Nephron progenitor cell (in vitro differentiated cells): ENCODE data around the gene NINJ2.

Experiments
- DNase-seq: peaks from one replicate; pipeline ENCODE4 v3.0.0; 2021
- H3K27ac Mint-ChIP-seq: 2 replicates; pipeline ENCODE4 v1.8.0; 2021; ENCODE audit warnings: mild to moderate bottlenecking, moderate library complexity, mixed read lengths
- H3K27me3 Mint-ChIP-seq: 2 replicates; pipeline ENCODE4 v1.8.0; 2021; ENCODE audit warnings: mild to moderate bottlenecking, low read depth, mixed read lengths; ENCODE audit not compliant: poor library complexity
- H3K36me3 Mint-ChIP-seq: 2 replicates; pipeline ENCODE4 v1.8.0; 2021; ENCODE audit warnings: low read depth, mixed read lengths
- H3K4me1 Mint-ChIP-seq: 2 replicates; pipeline ENCODE4 v1.8.0; 2021; ENCODE audit warnings: mixed read lengths
- H3K4me3 Mint-ChIP-seq: 2 replicates; pipeline ENCODE4 v1.8.0; 2021; ENCODE audit warnings: mild to moderate bottlenecking, moderate library complexity, mixed read lengths
- H3K9me3 Mint-ChIP-seq: 2 replicates; pipeline ENCODE4 v1.8.0; 2021; ENCODE audit warnings: mild to moderate bottlenecking, moderate library complexity, mixed read lengths
- TF ChIP-seq, protein P1 (sequence below): fragments of 200-600 bp; sonication (generic); IDR thresholded peaks from 2 replicates; pipeline ENCODE4 v1.5.0; 2021; ENCODE audit warnings: antibody characterized with exemption

Gene NINJ2

DNA sequence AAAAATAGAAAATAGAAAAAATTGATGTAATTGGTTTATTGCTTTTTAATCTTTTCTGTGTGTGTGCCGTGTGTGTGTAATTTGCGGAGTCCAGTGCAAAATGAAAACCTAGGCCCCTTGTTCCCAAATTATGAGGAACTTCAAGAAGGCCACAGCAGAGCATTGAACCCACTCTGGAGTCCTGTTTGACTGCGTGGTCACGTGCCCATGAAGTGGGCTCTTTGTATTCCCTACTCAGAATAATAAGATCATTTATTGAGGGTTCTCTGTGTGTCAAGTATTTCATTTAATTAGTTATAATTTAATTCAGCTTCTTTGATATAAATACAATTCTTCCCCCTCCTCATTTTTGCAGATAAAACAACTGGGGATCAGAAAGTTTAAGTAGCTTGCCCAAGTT, 12.3 kb upstream of the NINJ2 start:
- Mint-ChIP-seq H3K4me1 (peaks cover 15% of the 10 kb centered on the region), H3K4me3 (no peak overlapping the region), H3K36me3 (no peaks in the 10 kb centered on the region), H3K27ac (no peak overlapping the region), H3K9me3 (no peaks in the 10 kb centered on the region), H3K27me3 (peaks cover 4% of the 10 kb centered on the region)
- TF ChIP-seq, protein P1, sequence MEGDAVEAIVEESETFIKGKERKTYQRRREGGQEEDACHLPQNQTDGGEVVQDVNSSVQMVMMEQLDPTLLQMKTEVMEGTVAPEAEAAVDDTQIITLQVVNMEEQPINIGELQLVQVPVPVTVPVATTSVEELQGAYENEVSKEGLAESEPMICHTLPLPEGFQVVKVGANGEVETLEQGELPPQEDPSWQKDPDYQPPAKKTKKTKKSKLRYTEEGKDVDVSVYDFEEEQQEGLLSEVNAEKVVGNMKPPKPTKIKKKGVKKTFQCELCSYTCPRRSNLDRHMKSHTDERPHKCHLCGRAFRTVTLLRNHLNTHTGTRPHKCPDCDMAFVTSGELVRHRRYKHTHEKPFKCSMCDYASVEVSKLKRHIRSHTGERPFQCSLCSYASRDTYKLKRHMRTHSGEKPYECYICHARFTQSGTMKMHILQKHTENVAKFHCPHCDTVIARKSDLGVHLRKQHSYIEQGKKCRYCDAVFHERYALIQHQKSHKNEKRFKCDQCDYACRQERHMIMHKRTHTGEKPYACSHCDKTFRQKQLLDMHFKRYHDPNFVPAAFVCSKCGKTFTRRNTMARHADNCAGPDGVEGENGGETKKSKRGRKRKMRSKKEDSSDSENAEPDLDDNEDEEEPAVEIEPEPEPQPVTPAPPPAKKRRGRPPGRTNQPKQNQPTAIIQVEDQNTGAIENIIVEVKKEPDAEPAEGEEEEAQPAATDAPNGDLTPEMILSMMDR = no peak
- no peak for DNase-seq

GRCh38 chr12:674272-674781, 11.1 kb upstream of the NINJ2 start:
- no peak for DNase-seq
- TF ChIP-seq, protein P1 = no peak
- H3K27ac Mint-ChIP-seq = no peak overlapping the region
- H3K27me3 Mint-ChIP-seq = no peaks in the 10 kb centered on the region
- no peaks in the 10 kb centered on the region for H3K9me3 Mint-ChIP-seq
- peaks cover 15% of the 10 kb centered on the region for H3K4me1 Mint-ChIP-seq
- no peak overlapping the region for H3K4me3 Mint-ChIP-seq
- H3K36me3 Mint-ChIP-seq = no peaks in the 10 kb centered on the region

DNA sequence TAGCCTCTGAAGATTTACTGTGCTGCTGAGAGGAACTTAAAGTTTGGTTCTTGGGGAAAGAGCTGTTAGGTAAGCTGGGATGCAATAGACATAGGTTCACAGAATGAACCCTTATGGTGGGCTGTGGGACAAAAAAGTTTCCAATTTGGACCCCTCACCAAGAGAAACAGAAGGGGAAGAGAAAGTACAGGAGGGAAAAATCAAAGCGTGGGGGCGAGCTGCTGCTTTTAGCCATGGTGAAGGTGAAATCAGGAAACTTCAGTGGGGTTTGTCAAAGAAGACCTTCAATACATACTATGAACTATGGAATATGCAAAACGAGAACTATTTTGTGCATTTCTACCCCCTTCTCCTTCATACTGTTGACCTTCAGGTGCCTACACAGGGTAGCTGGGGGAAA, 10.6 kb upstream of the NINJ2 start:
- H3K4me3 Mint-ChIP-seq = no peak overlapping the region
- no peak overlapping the region for H3K27ac Mint-ChIP-seq
- TF ChIP-seq, protein P1 = no peak
- no peak for DNase-seq
- H3K36me3 Mint-ChIP-seq = no peaks in the 10 kb centered on the region
- H3K9me3 Mint-ChIP-seq = no peaks in the 10 kb centered on the region
- peaks cover 12% of the 10 kb centered on the region for H3K4me1 Mint-ChIP-seq
- peaks cover under 1% of the 10 kb centered on the region for H3K27me3 Mint-ChIP-seq

DNA sequence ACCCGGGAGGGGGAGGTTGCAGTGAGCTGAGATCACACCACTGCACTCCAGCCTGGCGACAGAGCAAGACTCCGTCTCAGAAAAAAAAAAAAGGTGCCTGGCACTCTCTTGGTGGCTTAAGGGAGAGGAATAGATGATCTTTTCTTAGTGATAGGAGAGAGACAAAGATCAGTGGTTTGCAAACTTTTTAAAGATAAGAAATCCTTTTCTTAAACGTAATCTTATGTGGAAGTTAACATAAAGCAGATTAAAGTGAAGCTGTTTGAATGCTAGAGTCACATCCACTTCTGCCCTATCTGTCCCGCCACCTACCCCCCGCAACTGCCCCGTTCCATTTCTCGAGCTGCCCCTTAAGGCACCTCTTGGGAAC, 6.3 kb upstream of the NINJ2 start:
- H3K27me3 Mint-ChIP-seq = peaks cover 3% of the 10 kb centered on the region
- peaks cover 22% of the 10 kb centered on the region for H3K4me1 Mint-ChIP-seq
- no peak for DNase-seq
- H3K4me3 Mint-ChIP-seq = no peak overlapping the region
- no peak overlapping the region for H3K27ac Mint-ChIP-seq
- H3K9me3 Mint-ChIP-seq = no peaks in the 10 kb centered on the region
- TF ChIP-seq, protein P1 = no peak
- no peaks in the 10 kb centered on the region for H3K36me3 Mint-ChIP-seq

GRCh38 chr12:668090-668481, 4.8 kb upstream of the NINJ2 start:
- TF ChIP-seq, protein P1 = no peak
- Mint-ChIP-seq H3K27me3 (peaks cover 3% of the 10 kb centered on the region), H3K36me3 (no peaks in the 10 kb centered on the region), H3K4me1 (peaks cover 36% of the 10 kb centered on the region), H3K9me3 (no peaks in the 10 kb centered on the region), H3K27ac (no peak overlapping the region), H3K4me3 (no peak overlapping the region)
- DNase-seq = no peak

DNA sequence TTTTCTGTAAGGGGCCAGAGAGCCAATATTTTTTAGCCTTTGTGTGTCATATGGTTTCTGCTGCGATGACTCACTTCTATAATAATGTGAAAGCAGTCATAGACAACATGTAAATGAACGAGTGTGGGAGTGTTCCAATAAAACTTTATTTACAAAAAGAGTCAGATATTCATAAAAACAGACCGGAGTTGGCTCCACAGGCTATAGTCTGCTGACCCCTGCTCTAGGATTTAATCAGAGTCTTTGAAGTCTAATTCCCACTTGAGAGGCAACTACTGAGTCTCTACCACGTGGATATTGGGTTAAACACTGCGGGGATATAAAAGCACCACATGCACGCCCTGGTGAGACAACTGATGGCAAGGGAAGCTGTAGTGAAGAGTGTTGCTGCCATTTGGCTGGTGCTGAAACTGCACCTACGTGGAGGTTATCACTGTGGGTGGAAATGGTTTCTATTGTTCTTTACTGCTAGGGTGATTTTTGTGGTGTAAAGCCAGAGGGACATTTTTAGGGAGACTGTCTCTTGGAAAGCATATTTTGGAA, 3.6 kb upstream of the NINJ2 start:
- H3K27ac Mint-ChIP-seq = no peak overlapping the region
- peaks cover 4% of the 10 kb centered on the region for H3K27me3 Mint-ChIP-seq
- no peak for DNase-seq

More for the DNA sequence above, 3.6 kb upstream of the NINJ2 start:
- Mint-ChIP-seq H3K9me3 (no peaks in the 10 kb centered on the region), H3K4me3 (no peak overlapping the region), H3K36me3 (no peaks in the 10 kb centered on the region), H3K4me1 (peaks cover 49% of the 10 kb centered on the region)
- TF ChIP-seq, protein P1 = no peak
